ENCODE data around the gene TFR2.
"Not testable (repeated sequence)": the region's sequence is repeated elsewhere in the genome, so short reads cannot be mapped to it uniquely, and the experiment has no call there.

DNA sequence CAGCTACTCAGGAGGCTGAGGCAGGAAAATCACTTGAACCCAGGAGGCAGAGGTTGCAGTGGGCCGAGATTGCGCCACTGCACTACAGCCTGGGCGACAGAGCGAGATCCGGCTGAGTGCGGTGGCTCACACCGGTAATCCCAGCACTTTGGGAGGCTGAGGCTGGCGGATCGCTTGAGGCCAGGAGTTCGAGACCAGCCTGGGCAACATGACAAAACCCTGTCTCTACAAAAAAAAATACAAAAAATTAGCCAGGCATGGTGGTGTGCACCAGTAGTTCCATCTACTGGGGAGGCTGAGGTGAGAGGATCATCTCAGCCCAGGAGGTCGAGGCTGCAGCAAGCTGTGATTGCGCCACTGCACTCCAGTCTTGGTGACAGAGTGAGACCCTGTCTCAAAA, 27.8 kb upstream of the TFR2 start:
- not testable (repeated sequence) for TF ChIP-seq CTCF, POLR2A (IDR thresholded peaks at IDR 0.05)

Measured in Peyer's patch (tissue), 4 donors.